ENCODE data around the gene PSMD1. TPM values are rescaled to one million over a fixed set of nuclear protein-coding genes. Genes with fewer than 3 reads are reported as not detected.

The PSMD1 gene
- total RNA-seq, 1 experiment from 2014 or later, result 133 TPM

- POLR2A ChIA-PET, result no interaction called here
- RAD21 ChIA-PET (ENCODE audit: low non-redundant PET in 1 of 2, low total read pairs in 2 of 2, uncharacterized antibody in 2 of 2, unreplicated experiment in 2 of 2), result no interaction called here
- Histone ChIP-seq H3K4me3 (replicated peaks in 1 of 2; ENCODE audit: low read depth in 1 of 2, low read length in 2 of 2) (no peak overlapping the region), H3K9ac (ENCODE audit: low read length) (no peak overlapping the region), H3K79me2 (ENCODE audit: insufficient read depth, low read length) (peaks cover 30% of the 10 kb centered on the region), H3K4me1 (ENCODE audit: control insufficient read depth in 1 of 2, insufficient read depth in 2 of 2, low read length in 2 of 2) (no peaks in the 10 kb centered on the region), H2AFZ (ENCODE audit: low read depth, low read length, poor library complexity, severe bottlenecking) (no peak overlapping the region), H3K4me2 (ENCODE audit: low read length) (no peak overlapping the region), H3K27me3 (ENCODE audit: insufficient read depth, low read length) (no peaks in the 10 kb centered on the region), H3K9me2 (ENCODE audit: insufficient read depth) (no peaks in the 10 kb centered on the region), H4K20me1 (ENCODE audit: insufficient read depth) (peaks cover 10% of the 10 kb centered on the region; the same call in 1 of the 2 replicates), H3K27ac (ENCODE audit: low read depth, low read length) (no peak overlapping the region), H3K9me3 (ENCODE audit: control insufficient read depth in 1 of 2, insufficient read depth in 1 of 2, low read depth in 1 of 2, low read length in 2 of 2) (no peaks in the 10 kb centered on the region), H3K36me3 (ENCODE audit: control insufficient read depth in 1 of 2, insufficient read depth in 2 of 2, low read length in 2 of 2) (no peaks in the 10 kb centered on the region)
- no peak for TF ChIP-seq ZNF274 (IDR thresholded peaks at IDR 0.05; ENCODE audit: low read depth, low read length)
- TF ChIP-seq RAD21 (IDR thresholded peaks at IDR 0.05; ENCODE audit: low read depth), result no peak
- TF ChIP-seq EZH2phosphoT487 (IDR thresholded peaks at IDR 0.05; ENCODE audit: borderline replicate concordance), result no peak
- TF ChIP-seq EZH2 (IDR thresholded peaks at IDR 0.05), result no peak
- no peak for TF ChIP-seq SRF (IDR thresholded peaks at IDR 0.05; ENCODE audit: low read depth)
- no peak for TF ChIP-seq POLR2AphosphoS5 (IDR thresholded peaks at IDR 0.05; ENCODE audit: low read depth, low read length)
- TF ChIP-seq JUND (IDR thresholded peaks at IDR 0.05), result no peak
- TF ChIP-seq EGR1 (IDR thresholded peaks at IDR 0.05; ENCODE audit: low read depth), result no peak
- TF ChIP-seq ZFX (IDR thresholded peaks at IDR 0.05), result no peak
- TF ChIP-seq CTCF (IDR thresholded peaks at IDR 0.05 in 2 of 3, conservative IDR thresholded peaks at IDR 0.05 in 1 of 3; ENCODE audit: borderline replicate concordance in 1 of 3, insufficient read depth in 1 of 3, low read depth in 2 of 3, low read length in 2 of 3), result no peak
- no peak for TF ChIP-seq CBX3 (IDR thresholded peaks at IDR 0.05; ENCODE audit: low read depth)
- no peak for TF ChIP-seq FOSL1 (IDR thresholded peaks at IDR 0.05; ENCODE audit: low read depth)
- no peak for TF ChIP-seq SP1 (IDR thresholded peaks at IDR 0.05; ENCODE audit: low read depth)
- TF ChIP-seq REST (IDR thresholded peaks at IDR 0.05; ENCODE audit: low read depth), result no peak
- no peak for TF ChIP-seq SIN3A (IDR thresholded peaks at IDR 0.05; ENCODE audit: low read depth)
- TF ChIP-seq CEBPB (IDR thresholded peaks at IDR 0.05; ENCODE audit: low read depth), result no peak
- TF ChIP-seq POLR2A (IDR thresholded peaks at IDR 0.05; ENCODE audit: borderline replicate concordance, extremely low read depth, insufficient read depth, insufficient read length), result no peak
- no TSS peak for BruUV-seq (replicated peaks)
- CTCF ChIA-PET, result no interaction called here
- ATAC-seq (no peak), DNase-seq (ENCODE audit: low read depth, low spot score) (no peak)
- intact Hi-C loops (cut with micrococcal nuclease), result no loop called here
Observed at GRCh38 chr2:231123362-231123898, 66.8 kb downstream of the PSMD1 start.
